ENCODE measurements around the gene SH3BP4. TPM values are rescaled to one million over a fixed set of nuclear protein-coding genes. Genes with fewer than 3 reads are reported as not detected.
"Not testable (repeated sequence)": the region's sequence is repeated elsewhere in the genome, so short reads cannot be mapped to it uniquely, and the experiment has no call there.

Gene SH3BP4
- total RNA-seq, 1 donor: 49.7 TPM

- TF ChIP-seq CTCF (IDR thresholded peaks at IDR 0.05; ENCODE audit: insufficient read depth, low read length): no peak
- H3K4me3 ChIP-seq (ENCODE audit: low read depth, low read length): no peak overlapping the region
- no peak for DNase-seq (ENCODE audit: low read depth)
Measured at GRCh38 chr2:235054919-235055318, 103.1 kb downstream of the SH3BP4 start.

GRCh38 chr2:235055891-235056516 is 104.2 kb downstream of the SH3BP4 start:
- peak; percentile 27 for DNase-seq (ENCODE audit: low read depth)
- peak; percentile 45 for TF ChIP-seq CTCF (IDR thresholded peaks at IDR 0.05; ENCODE audit: insufficient read depth, low read length)
- H3K4me3 ChIP-seq (ENCODE audit: low read depth, low read length): no peak overlapping the region

- no peak overlapping the region for H3K4me3 ChIP-seq (ENCODE audit: low read depth, low read length)
- no peak for TF ChIP-seq CTCF (IDR thresholded peaks at IDR 0.05; ENCODE audit: insufficient read depth, low read length)
- no peak for DNase-seq (ENCODE audit: low read depth)
Measured at GRCh38 chr2:235056768-235057167, 105.0 kb downstream of the SH3BP4 start.

- not testable (repeated sequence) for DNase-seq (ENCODE audit: low read depth); H3K4me3 ChIP-seq (ENCODE audit: low read depth, low read length)
Measured at GRCh38 chr2:235057616-235058015, 105.8 kb downstream of the SH3BP4 start.

- no peak for DNase-seq (ENCODE audit: low read depth)
- no peak overlapping the region for H3K4me3 ChIP-seq (ENCODE audit: low read depth, low read length)
- TF ChIP-seq CTCF (IDR thresholded peaks at IDR 0.05; ENCODE audit: insufficient read depth, low read length): no peak
Measured at GRCh38 chr2:235059161-235059560, 107.3 kb downstream of the SH3BP4 start.

GRCh38 chr2:235061656-235062055 is 109.8 kb downstream of the SH3BP4 start:
- H3K4me3 ChIP-seq (ENCODE audit: low read depth, low read length): no peak overlapping the region
- TF ChIP-seq CTCF (IDR thresholded peaks at IDR 0.05; ENCODE audit: insufficient read depth, low read length): no peak
- DNase-seq (ENCODE audit: low read depth): no peak

- no peak for DNase-seq (ENCODE audit: low read depth)
- no peak overlapping the region for H3K4me3 ChIP-seq (ENCODE audit: low read depth, low read length)
- TF ChIP-seq CTCF (IDR thresholded peaks at IDR 0.05; ENCODE audit: insufficient read depth, low read length): no peak
Measured at GRCh38 chr2:235063471-235063961, 111.7 kb downstream of the SH3BP4 start.

All from fibroblast of the aortic adventitia (primary cell).